A673 (cell line): ENCODE measurements around the gene TEX2.

Source experiments
- CTCF ChIP-seq: fragments of 300-800, 200-600 bp; sonication (generic); conservative IDR thresholded peaks from 2 replicates; pipeline ENCODE4 v1.5.1; 2017; ENCODE audit warnings: low read depth, mild to moderate bottlenecking, antibody characterized with exemption, low read length, moderate library complexity, mixed read lengths
- EZH2 ChIP-seq: fragments of 200-600 bp; sonication (generic); IDR thresholded peaks from 2 replicates; pipeline ENCODE4 v1.6.1; 2017; ENCODE audit warnings: borderline replicate concordance, low read depth, mild to moderate bottlenecking, mixed read lengths, antibody characterized with exemption, low read length; ENCODE audit not compliant: poor library complexity, severe bottlenecking

- TF ChIP-seq CTCF (no peak), EZH2 (no peak)
These were observed 150.1 kb downstream of the TEX2 start for GRCh38 chr17:64113006-64113405.
